ENCODE data around the gene KASH5.

- TF ChIP-seq YY1 (IDR thresholded peaks at IDR 0.05; ENCODE audit: insufficient read depth, insufficient read length) (no peak), SUZ12 (IDR thresholded peaks at IDR 0.05; ENCODE audit: extremely low read depth, insufficient read depth, insufficient read length) (no peak)
These were observed 23.8 kb downstream of the KASH5 start for GRCh38 chr19:49411681-49412326.

Data from NT2/D1 (cell line).